ENCODE results near the gene PAX7.
A peak's percentile ranks its signal among the peaks of the same experiment; 100 is the strongest.
"Not testable (repeated sequence)": the region's sequence is repeated elsewhere in the genome, so short reads cannot be mapped to it uniquely, and the experiment has no call there.

Gene PAX7

GRCh38 chr1:18630511-18631495 lies at the start of gene PAX7:
Gene PAX7, plus strand, starts transcription at chr1:18630846. Its CDS starts 758 bp downstream, at chr1:18631604.
- H3K4me1 ChIP-seq (ENCODE audit: insufficient read depth, low read length), result peaks cover 2% of the 10 kb centered on the region
- H2AFZ ChIP-seq (ENCODE audit: low read depth, low read length), result peak within 1 kb of the TSS; percentile 14
- peaks cover under 1% of the 10 kb centered on the region for H3K9me3 ChIP-seq (ENCODE audit: low read length)
- H3K4me3 ChIP-seq (ENCODE audit: low read length), result peak within 1 kb of the TSS; percentile 41
- H3K36me3 ChIP-seq (ENCODE audit: insufficient read depth, low read length), result no peaks in the 10 kb centered on the region
- H3K27me3 ChIP-seq (ENCODE audit: insufficient read depth, low read length), result peaks cover 84% of the 10 kb centered on the region

DNA sequence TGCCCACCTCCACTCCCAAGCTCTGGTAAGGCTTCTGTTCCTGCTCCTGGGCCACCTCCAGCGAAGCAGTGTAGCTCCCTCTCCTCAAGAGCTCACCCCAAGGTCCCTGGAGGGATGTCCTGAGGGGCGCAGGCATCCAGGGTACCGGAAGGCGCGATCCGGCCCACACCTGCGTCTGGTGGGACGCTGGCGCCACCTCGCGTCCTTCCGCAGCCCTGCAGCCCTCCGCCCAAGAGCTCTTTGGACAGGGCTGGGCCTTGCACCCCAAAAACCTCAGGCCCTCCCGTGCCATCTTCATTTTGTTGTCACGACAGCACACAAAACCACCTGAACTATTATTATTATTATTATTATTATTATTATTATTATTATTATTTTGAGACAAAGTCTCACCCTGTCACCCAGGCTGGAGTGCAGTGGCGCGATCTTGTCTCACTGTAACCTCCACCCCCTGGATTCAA lies 49.2 kb upstream of the PAX7 start:
- Histone ChIP-seq H3K9me3 (ENCODE audit: low read length) (no peaks in the 10 kb centered on the region), H2AFZ (ENCODE audit: low read depth, low read length) (no peak overlapping the region), H3K4me3 (ENCODE audit: low read length) (no peak overlapping the region), H3K4me1 (ENCODE audit: insufficient read depth, low read length) (no peaks in the 10 kb centered on the region), H3K36me3 (ENCODE audit: insufficient read depth, low read length) (no peaks in the 10 kb centered on the region), H3K27me3 (ENCODE audit: insufficient read depth, low read length) (no peaks in the 10 kb centered on the region)

DNA sequence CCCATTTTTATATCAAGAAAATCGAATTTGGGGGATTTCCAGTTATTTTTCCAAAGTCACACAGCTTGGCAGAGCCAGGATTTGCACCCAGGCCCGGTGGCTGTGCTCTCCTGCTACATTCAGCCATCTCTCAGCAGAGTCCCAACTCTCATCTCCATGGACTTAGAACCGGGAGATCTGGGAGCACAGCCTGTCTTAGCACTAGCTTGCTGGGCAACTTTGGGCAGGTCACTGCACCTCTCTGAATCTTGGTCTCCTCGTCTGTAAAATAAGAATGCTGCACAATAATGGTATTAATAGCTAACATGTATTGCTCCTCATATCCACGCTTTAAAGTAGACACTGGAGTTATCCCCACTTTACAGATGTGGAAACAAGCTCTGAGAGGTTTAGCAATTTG lies 47.8 kb upstream of the PAX7 start:
- Histone ChIP-seq H2AFZ (ENCODE audit: low read depth, low read length) (no peak overlapping the region), H3K27me3 (ENCODE audit: insufficient read depth, low read length) (no peaks in the 10 kb centered on the region), H3K9me3 (ENCODE audit: low read length) (no peaks in the 10 kb centered on the region), H3K4me1 (ENCODE audit: insufficient read depth, low read length) (no peaks in the 10 kb centered on the region), H3K36me3 (ENCODE audit: insufficient read depth, low read length) (no peaks in the 10 kb centered on the region), H3K4me3 (ENCODE audit: low read length) (no peak overlapping the region)

DNA sequence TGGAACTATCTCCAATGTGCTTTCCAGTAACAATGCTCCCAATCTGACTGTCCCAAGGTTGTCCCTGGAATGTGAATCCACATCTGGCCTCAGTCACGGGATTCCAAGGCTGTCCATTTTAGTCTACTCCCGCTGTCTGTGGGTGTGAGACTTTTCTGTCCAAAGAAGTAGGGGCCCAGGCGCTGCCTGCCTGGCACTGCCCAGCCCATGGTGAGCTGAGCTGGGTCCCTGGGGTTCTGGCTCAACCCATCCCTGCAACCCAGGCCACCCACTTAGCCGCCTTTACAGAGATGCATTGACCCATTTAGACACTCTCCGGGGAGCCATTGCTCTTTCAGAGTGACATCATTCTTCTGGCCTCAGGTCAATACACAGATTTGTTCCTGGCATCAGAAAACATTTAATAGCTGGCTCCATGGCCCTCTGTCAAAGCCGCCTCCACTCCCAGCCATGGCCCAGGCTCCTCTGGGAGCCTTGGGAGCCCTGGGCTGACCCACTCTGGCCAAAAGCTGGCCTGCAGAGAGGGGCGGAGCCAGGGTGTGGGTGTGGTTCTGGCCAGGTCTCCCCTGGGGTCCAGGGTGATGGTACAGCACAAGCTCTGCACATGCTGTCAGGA lies 47.2 kb upstream of the PAX7 start:
- Histone ChIP-seq H3K4me3 (ENCODE audit: low read length) (no peak overlapping the region), H3K4me1 (ENCODE audit: insufficient read depth, low read length) (no peaks in the 10 kb centered on the region), H3K36me3 (ENCODE audit: insufficient read depth, low read length) (no peaks in the 10 kb centered on the region), H3K9me3 (ENCODE audit: low read length) (no peaks in the 10 kb centered on the region), H2AFZ (ENCODE audit: low read depth, low read length) (no peak overlapping the region), H3K27me3 (ENCODE audit: insufficient read depth, low read length) (no peaks in the 10 kb centered on the region)

- not testable (repeated sequence) for H3K27me3 ChIP-seq (ENCODE audit: insufficient read depth, low read length); H3K36me3 ChIP-seq (ENCODE audit: insufficient read depth, low read length); H3K9me3 ChIP-seq (ENCODE audit: low read length); H3K4me3 ChIP-seq (ENCODE audit: low read length); H2AFZ ChIP-seq (ENCODE audit: low read depth, low read length); H3K4me1 ChIP-seq (ENCODE audit: insufficient read depth, low read length)
These were observed 44.6 kb upstream of the PAX7 start for GRCh38 chr1:18586016-18586415.

DNA sequence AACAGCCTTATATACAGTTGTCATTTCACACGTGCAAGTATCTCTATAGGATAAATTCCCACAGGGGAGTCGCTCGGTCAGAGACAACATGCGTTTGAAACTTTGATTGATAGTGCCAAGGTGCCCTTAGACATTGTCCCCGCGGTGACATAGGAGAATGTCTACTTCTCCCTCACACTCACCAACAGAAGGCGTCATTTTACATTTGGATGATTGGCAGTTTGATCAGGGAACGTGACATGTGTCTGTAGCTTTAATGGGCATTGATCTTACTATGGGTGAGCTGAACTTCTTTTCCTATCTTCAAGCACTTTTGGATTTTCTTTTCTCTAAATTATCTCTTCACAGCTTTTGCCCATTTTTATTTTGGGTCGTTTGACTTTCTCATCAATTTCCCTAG lies 42.6 kb upstream of the PAX7 start:
- H3K9me3 ChIP-seq (ENCODE audit: low read length), result no peaks in the 10 kb centered on the region
- H2AFZ ChIP-seq (ENCODE audit: low read depth, low read length), result no peak overlapping the region
- no peak overlapping the region for H3K4me3 ChIP-seq (ENCODE audit: low read length)

GRCh38 chr1:18592368-18592767 lies 38.3 kb upstream of the PAX7 start:
- no peak overlapping the region for H2AFZ ChIP-seq (ENCODE audit: low read depth, low read length)
- H3K9me3 ChIP-seq (ENCODE audit: low read length), result no peaks in the 10 kb centered on the region
- H3K36me3 ChIP-seq (ENCODE audit: insufficient read depth, low read length), result no peaks in the 10 kb centered on the region
- H3K4me3 ChIP-seq (ENCODE audit: low read length), result no peak overlapping the region
- no peaks in the 10 kb centered on the region for H3K4me1 ChIP-seq (ENCODE audit: insufficient read depth, low read length)
- no peaks in the 10 kb centered on the region for H3K27me3 ChIP-seq (ENCODE audit: insufficient read depth, low read length)

More for the DNA sequence above, 42.6 kb upstream of the PAX7 start:
- no peaks in the 10 kb centered on the region for H3K27me3 ChIP-seq (ENCODE audit: insufficient read depth, low read length)
- H3K4me1 ChIP-seq (ENCODE audit: insufficient read depth, low read length), result no peaks in the 10 kb centered on the region
- no peaks in the 10 kb centered on the region for H3K36me3 ChIP-seq (ENCODE audit: insufficient read depth, low read length)

DNA sequence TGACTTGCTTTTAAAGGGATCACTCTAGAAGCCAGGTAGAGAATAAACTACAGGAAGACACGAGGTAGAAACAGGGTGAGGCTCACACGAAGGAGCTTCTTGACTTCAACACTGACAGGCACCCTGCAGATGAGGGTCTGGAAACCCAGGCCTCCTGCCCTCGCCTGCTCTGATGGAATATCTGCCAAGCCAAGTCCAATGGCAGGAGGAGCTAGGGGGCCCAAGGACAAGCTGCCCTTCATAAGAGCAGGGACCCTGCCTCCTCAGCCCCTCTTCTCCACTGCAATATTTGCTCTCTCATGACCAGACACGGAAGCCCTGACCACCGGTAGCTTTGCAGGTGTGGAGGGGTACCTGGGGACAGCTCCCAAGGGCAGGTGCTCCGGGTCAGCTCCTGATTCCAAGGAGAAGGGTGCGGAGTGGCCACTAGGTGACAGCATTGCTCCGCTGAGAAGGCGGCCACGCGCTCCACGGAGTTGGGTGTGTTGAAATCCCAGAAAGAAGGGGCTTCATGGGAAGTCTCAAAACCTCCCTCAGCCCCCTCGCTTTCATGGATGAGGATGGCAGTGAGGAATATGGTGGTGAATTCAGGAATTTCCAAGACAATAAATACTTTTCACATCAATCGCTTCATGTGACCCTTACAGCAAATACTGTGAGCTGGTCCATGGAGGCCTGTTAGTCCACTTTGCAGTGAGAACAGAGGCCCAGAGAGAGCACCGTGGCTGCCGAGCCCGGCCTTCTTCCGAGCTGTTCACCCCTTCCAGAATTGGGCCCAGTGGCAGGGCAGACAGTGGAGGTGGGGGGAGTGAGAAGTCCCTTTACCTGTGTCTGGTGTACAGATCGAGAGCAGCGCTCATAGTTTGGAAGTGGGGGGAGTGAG lies 33.2 kb upstream of the PAX7 start:
- no peaks in the 10 kb centered on the region for H3K4me1 ChIP-seq (ENCODE audit: insufficient read depth, low read length)
- H3K9me3 ChIP-seq (ENCODE audit: low read length), result no peaks in the 10 kb centered on the region
- H3K36me3 ChIP-seq (ENCODE audit: insufficient read depth, low read length), result no peaks in the 10 kb centered on the region
- H3K4me3 ChIP-seq (ENCODE audit: low read length), result no peak overlapping the region
- H2AFZ ChIP-seq (ENCODE audit: low read depth, low read length), result no peak overlapping the region
- H3K27me3 ChIP-seq (ENCODE audit: insufficient read depth, low read length), result peaks cover 2% of the 10 kb centered on the region

DNA sequence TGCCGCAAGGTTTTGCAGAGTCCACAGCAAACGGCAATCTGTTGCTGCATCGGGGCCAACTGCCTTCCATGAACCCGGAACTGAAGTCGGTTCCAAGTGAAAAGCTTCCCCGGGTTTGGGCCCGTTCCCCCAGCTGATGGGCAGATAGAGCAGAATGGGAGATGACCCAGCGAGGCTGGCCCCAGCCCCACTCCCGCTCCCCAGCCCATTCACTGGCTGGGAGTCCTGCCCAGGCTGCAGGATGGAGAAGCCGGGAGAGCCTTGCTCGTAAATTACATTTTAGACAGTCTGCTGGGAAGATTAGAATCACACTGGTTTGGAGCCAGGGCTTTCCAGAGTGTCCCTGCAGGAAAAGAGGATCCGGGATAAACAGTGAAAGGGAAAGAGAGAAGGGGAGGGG lies 31.6 kb upstream of the PAX7 start:
- H2AFZ ChIP-seq (ENCODE audit: low read depth, low read length), result no peak overlapping the region
- peaks cover 2% of the 10 kb centered on the region for H3K27me3 ChIP-seq (ENCODE audit: insufficient read depth, low read length)
- H3K36me3 ChIP-seq (ENCODE audit: insufficient read depth, low read length), result no peaks in the 10 kb centered on the region
- no peak overlapping the region for H3K4me3 ChIP-seq (ENCODE audit: low read length)
- no peaks in the 10 kb centered on the region for H3K4me1 ChIP-seq (ENCODE audit: insufficient read depth, low read length)
- no peaks in the 10 kb centered on the region for H3K9me3 ChIP-seq (ENCODE audit: low read length)

DNA sequence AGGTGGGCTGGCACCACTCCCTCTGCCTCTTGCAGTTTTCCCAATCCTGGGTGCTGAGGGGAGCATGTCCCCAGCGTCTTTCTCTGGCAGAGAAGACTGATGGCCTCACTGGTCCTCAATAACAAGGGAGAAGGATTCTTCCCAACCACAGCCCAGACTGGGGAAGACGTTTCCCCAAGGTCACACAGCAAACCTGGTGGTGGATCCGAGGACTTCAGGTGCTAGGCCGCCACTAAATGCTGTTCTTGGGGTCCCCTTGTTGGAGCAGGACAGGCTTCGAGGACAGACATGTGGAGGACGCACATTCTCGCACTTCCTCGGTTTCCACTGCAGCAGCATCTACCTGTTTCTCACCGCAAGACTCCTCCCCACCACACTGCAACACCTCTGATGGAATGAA lies 30.9 kb upstream of the PAX7 start:
- Histone ChIP-seq H3K36me3 (ENCODE audit: insufficient read depth, low read length) (no peaks in the 10 kb centered on the region), H3K27me3 (ENCODE audit: insufficient read depth, low read length) (peaks cover 2% of the 10 kb centered on the region), H3K4me1 (ENCODE audit: insufficient read depth, low read length) (no peaks in the 10 kb centered on the region), H3K9me3 (ENCODE audit: low read length) (no peaks in the 10 kb centered on the region), H2AFZ (ENCODE audit: low read depth, low read length) (no peak overlapping the region), H3K4me3 (ENCODE audit: low read length) (no peak overlapping the region)

DNA sequence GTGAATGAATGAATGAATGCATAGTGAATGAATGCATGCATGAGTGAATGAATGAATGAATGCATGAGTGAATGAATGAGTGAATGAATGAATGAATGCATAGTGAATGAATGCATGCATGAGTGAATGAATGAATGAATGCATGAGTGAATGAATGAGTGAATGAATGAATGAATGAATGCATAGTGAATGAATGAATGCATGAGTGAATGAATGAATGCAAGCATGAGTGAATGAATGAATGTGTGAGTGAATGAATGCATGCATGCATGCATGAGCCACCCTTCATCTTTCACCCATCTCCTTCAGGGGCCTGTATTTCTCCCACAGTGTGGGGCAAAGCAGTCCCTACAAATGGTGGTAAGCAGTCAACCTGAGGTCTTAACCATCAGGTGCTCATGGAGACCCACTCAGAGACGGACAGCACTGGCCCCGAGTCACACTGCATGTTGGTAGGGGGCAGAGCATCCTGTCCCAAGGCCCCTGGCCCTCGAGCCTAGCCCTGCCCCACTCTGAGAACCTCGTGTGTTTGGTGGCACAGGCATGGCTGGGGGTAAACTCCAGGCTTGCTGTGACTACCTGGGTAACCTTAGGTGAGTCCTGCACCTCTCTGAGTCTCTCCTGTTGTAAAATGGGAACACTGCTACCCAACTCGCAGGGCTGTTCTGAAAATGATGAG lies 28.0 kb upstream of the PAX7 start:
- no peaks in the 10 kb centered on the region for H3K9me3 ChIP-seq (ENCODE audit: low read length)
- H3K27me3 ChIP-seq (ENCODE audit: insufficient read depth, low read length), result peaks cover 11% of the 10 kb centered on the region
- no peak overlapping the region for H3K4me3 ChIP-seq (ENCODE audit: low read length)
- no peaks in the 10 kb centered on the region for H3K4me1 ChIP-seq (ENCODE audit: insufficient read depth, low read length)
- H3K36me3 ChIP-seq (ENCODE audit: insufficient read depth, low read length), result no peaks in the 10 kb centered on the region
- H2AFZ ChIP-seq (ENCODE audit: low read depth, low read length), result no peak overlapping the region

DNA sequence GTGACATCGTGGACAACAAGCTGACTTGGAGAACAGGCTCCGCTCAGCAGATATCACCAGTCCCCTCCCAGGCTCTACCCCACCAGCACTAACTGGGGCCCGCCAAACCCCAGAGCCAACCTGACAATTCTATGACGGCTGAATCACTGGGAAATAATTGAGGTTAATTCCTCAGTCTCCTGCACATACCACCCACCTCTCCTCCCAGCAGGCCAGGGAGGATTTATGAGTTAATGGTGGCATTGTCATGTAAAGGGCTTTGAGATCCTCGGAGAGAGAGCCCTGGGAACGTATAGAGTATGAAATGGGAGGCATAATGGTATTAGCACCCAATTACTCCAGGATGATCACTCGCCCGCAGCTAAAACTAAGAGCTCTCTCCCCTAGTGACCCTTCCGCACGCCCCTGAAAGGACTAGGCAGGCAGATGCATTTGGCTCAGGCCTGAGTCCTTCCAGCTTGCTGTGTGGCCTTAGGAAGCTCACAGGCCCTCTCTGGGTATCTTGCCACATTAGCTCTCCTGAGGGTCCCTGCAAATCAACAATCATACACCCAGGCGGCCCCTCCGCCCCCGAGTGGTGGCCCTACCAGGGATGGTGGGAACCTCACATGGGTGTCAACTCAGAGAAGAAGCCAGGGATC lies 27.3 kb upstream of the PAX7 start:
- Histone ChIP-seq H3K4me3 (ENCODE audit: low read length) (no peak overlapping the region), H3K27me3 (ENCODE audit: insufficient read depth, low read length) (peaks cover 11% of the 10 kb centered on the region), H3K36me3 (ENCODE audit: insufficient read depth, low read length) (no peaks in the 10 kb centered on the region), H2AFZ (ENCODE audit: low read depth, low read length) (no peak overlapping the region), H3K9me3 (ENCODE audit: low read length) (no peaks in the 10 kb centered on the region), H3K4me1 (ENCODE audit: insufficient read depth, low read length) (no peaks in the 10 kb centered on the region)
